ENCODE results near the gene EIF4E3.

The EIF4E3 gene

GRCh38 chr3:71704915-71705314 is 20.3 kb downstream of the EIF4E3 start:
- TF ChIP-seq CTCF (IDR thresholded peaks at IDR 0.05; ENCODE audit: insufficient read depth, low read length, poor library complexity, severe bottlenecking): no peak
- Histone ChIP-seq H3K36me3 (ENCODE audit: control insufficient read depth, insufficient read depth, low read length) (no peaks in the 10 kb centered on the region), H3K27me3 (replicated peaks; ENCODE audit: control insufficient read depth, insufficient read depth, low read length) (no peaks in the 10 kb centered on the region; the same call in 1 of the 2 replicates), H3K4me3 (replicated peaks; ENCODE audit: low read depth, low read length) (no peak overlapping the region)
- DNase-seq (ENCODE audit: extremely low read depth, insufficient read length): no peak

GRCh38 chr3:71703797-71704196 is 21.4 kb downstream of the EIF4E3 start:
- DNase-seq (ENCODE audit: extremely low read depth, insufficient read length): no peak
- H3K4me3 ChIP-seq (replicated peaks; ENCODE audit: low read depth, low read length): no peak overlapping the region
- H3K27me3 ChIP-seq (replicated peaks; ENCODE audit: control insufficient read depth, insufficient read depth, low read length): no peaks in the 10 kb centered on the region; the same call in 1 of the 2 replicates
- H3K36me3 ChIP-seq (ENCODE audit: control insufficient read depth, insufficient read depth, low read length): no peaks in the 10 kb centered on the region
- TF ChIP-seq CTCF (IDR thresholded peaks at IDR 0.05; ENCODE audit: insufficient read depth, low read length, poor library complexity, severe bottlenecking): no peak

GRCh38 chr3:71702131-71703024 is 22.8 kb downstream of the EIF4E3 start:
- DNase-seq (ENCODE audit: extremely low read depth, insufficient read length): no peak
- Histone ChIP-seq H3K4me3 (replicated peaks; ENCODE audit: low read depth, low read length) (no peak overlapping the region), H3K36me3 (ENCODE audit: control insufficient read depth, insufficient read depth, low read length) (no peaks in the 10 kb centered on the region), H3K27me3 (replicated peaks; ENCODE audit: control insufficient read depth, insufficient read depth, low read length) (no peaks in the 10 kb centered on the region; the same call in 1 of the 2 replicates)
- TF ChIP-seq CTCF (IDR thresholded peaks at IDR 0.05; ENCODE audit: insufficient read depth, low read length, poor library complexity, severe bottlenecking): no peak

GRCh38 chr3:71701251-71701762 is 23.9 kb downstream of the EIF4E3 start:
- H3K4me3 ChIP-seq (replicated peaks; ENCODE audit: low read depth, low read length): no peak overlapping the region
- H3K36me3 ChIP-seq (ENCODE audit: control insufficient read depth, insufficient read depth, low read length): no peaks in the 10 kb centered on the region
- no peak for DNase-seq (ENCODE audit: extremely low read depth, insufficient read length)
- TF ChIP-seq CTCF (IDR thresholded peaks at IDR 0.05; ENCODE audit: insufficient read depth, low read length, poor library complexity, severe bottlenecking): no peak
- no peaks in the 10 kb centered on the region; the same call in 1 of the 2 replicates for H3K27me3 ChIP-seq (replicated peaks; ENCODE audit: control insufficient read depth, insufficient read depth, low read length)

- H3K27me3 ChIP-seq (replicated peaks; ENCODE audit: control insufficient read depth, insufficient read depth, low read length): no peaks in the 10 kb centered on the region; the same call in 1 of the 2 replicates
- no peak for TF ChIP-seq CTCF (IDR thresholded peaks at IDR 0.05; ENCODE audit: insufficient read depth, low read length, poor library complexity, severe bottlenecking)
- no peak overlapping the region for H3K4me3 ChIP-seq (replicated peaks; ENCODE audit: low read depth, low read length)
- H3K36me3 ChIP-seq (ENCODE audit: control insufficient read depth, insufficient read depth, low read length): no peaks in the 10 kb centered on the region
- DNase-seq (ENCODE audit: extremely low read depth, insufficient read length): no peak
Observed at GRCh38 chr3:71695000-71695482, 30.2 kb downstream of the EIF4E3 start.

All from GM06990 (cell line).